Smooth muscle cell (in vitro differentiated cells): ENCODE data around the gene BAK1. TPM values are rescaled to one million over a fixed set of nuclear protein-coding genes. Genes with fewer than 3 reads are reported as not detected.

Experiments used
- DNase-seq: peaks from one replicate; lab custom pipeline; 2025; ENCODE audit not compliant: unreplicated experiment; lab: John Stamatoyannopoulos, UW
- H2AFZ ChIP-seq: fragments of 200-600 bp; sonication (generic); 2 replicates; pipeline ENCODE4 v1.6.0; 2016; ENCODE audit warnings: antibody characterized with exemption, low read depth, mild to moderate bottlenecking
- H3F3A ChIP-seq: fragments of 200-600 bp; sonication (generic); 2 replicates; pipeline ENCODE4 v1.6.0; 2017; ENCODE audit warnings: antibody characterized with exemption, low read depth
- H3K27ac ChIP-seq: fragments of 200-600 bp; sonication (generic); 2 replicates; pipeline ENCODE4 v1.5.1; 2016; ENCODE audit warnings: low read depth, mild to moderate bottlenecking
- H3K27me3 ChIP-seq: fragments of 200-600 bp; sonication (generic); 2 replicates; pipeline ENCODE4 v1.6.1; 2016; ENCODE audit warnings: low read depth, mild to moderate bottlenecking
- H3K36me3 ChIP-seq: fragments of 200-600 bp; sonication (generic); 2 replicates; pipeline ENCODE4 v1.5.1; 2016; ENCODE audit warnings: low read depth
- H3K4me1 ChIP-seq: fragments of 200-600 bp; sonication (generic); 2 replicates; pipeline ENCODE4 v1.5.1; 2016; ENCODE audit warnings: low read depth
- H3K4me2 ChIP-seq: fragments of 200-600 bp; sonication (generic); 2 replicates; pipeline ENCODE4 v1.6.0; 2016; ENCODE audit warnings: mild to moderate bottlenecking
- H3K4me3 ChIP-seq: fragments of 200-600 bp; sonication (generic); 2 replicates; pipeline ENCODE4 v1.5.1; 2016; ENCODE audit warnings: mild to moderate bottlenecking
- H3K79me2 ChIP-seq: fragments of 200-600 bp; sonication (generic); 2 replicates; pipeline ENCODE4 v1.6.0; 2016; ENCODE audit warnings: low read depth, mild to moderate bottlenecking
- H3K9ac ChIP-seq: fragments of 200-600 bp; sonication (generic); 2 replicates; pipeline ENCODE4 v1.6.0; 2016; ENCODE audit warnings: low read depth
- H3K9me3 ChIP-seq: fragments of 200-600 bp; sonication (generic); replicated peaks from 2 replicates; pipeline ENCODE4 v1.5.1; 2016; ENCODE audit warnings: low read depth
- H4K20me1 ChIP-seq: fragments of 200-600 bp; sonication (generic); 2 replicates; pipeline ENCODE4 v1.6.0; 2016; ENCODE audit warnings: low read depth
- WGBS: methylation state at CpG from one replicate; pipeline ENCODE4 v1.1.7; 2016; ENCODE audit warnings: low lambda C conversion rate; 5-methylcytosine and 5-hydroxymethylcytosine counted together
- polyA plus RNA-seq: library from polyadenylated mRNA; unstranded; fragments of >200 nt; fragmentation: Nextera tagmentation; extraction: Ambion mirVana; gene quantifications from 2 replicates; pipeline ENCODE4 v1.2.1, GENCODE V29; 2016
- total RNA-seq: library from RNA; depleted of rRNA; stranded (reverse); fragments of >200 nt; gene quantifications from 2 replicates; pipeline ENCODE4 v1.2.3, GENCODE V29; 2014
- TF ChIP-seq, protein P1 (sequence below): fragments of 200-600 bp; sonication (generic); IDR thresholded peaks from 2 replicates; pipeline ENCODE4 v1.5.1; 2017; ENCODE audit warnings: borderline replicate concordance, mild to moderate bottlenecking, antibody characterized with exemption; ENCODE audit not compliant: insufficient read depth, poor library complexity, severe bottlenecking

Gene BAK1
- total and polyA plus RNA-seq, 2 experiments from 2014 or later, result 23.6 to 50.4 TPM

DNA sequence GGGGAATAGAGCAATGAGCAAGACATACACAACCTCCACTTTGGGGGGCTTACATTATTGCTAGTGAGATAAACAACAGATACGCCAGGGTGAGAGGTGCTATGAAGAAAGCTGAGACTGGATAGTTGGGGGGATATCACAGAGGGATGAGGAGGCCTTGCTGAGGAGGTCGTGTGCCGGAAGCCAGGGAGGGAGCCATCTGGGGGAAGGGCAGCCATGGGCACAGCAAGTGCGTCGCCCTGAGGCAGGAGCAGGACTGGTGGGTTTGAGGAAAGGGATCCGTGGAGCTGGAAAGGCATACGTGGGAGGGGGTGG is 12.2 kb upstream of the BAK1 start:
- H3K4me3 ChIP-seq, result no peak overlapping the region
- WGBS, result 79% methylated on average over 7 of the region's 7 CpGs
- no peak overlapping the region for H2AFZ ChIP-seq
- H4K20me1 ChIP-seq, result no peaks in the 10 kb centered on the region
- no peaks in the 10 kb centered on the region for H3K79me2 ChIP-seq
- H3K27ac ChIP-seq, result no peak overlapping the region
- H3K9me3 ChIP-seq, result no peaks in the 10 kb centered on the region
- no peak overlapping the region for H3K4me2 ChIP-seq
- H3K36me3 ChIP-seq, result no peaks in the 10 kb centered on the region
- no peaks in the 10 kb centered on the region for H3F3A ChIP-seq
- H3K27me3 ChIP-seq, result no peaks in the 10 kb centered on the region
- no peak overlapping the region for H3K9ac ChIP-seq
- no peak for DNase-seq
- TF ChIP-seq, protein P1, sequence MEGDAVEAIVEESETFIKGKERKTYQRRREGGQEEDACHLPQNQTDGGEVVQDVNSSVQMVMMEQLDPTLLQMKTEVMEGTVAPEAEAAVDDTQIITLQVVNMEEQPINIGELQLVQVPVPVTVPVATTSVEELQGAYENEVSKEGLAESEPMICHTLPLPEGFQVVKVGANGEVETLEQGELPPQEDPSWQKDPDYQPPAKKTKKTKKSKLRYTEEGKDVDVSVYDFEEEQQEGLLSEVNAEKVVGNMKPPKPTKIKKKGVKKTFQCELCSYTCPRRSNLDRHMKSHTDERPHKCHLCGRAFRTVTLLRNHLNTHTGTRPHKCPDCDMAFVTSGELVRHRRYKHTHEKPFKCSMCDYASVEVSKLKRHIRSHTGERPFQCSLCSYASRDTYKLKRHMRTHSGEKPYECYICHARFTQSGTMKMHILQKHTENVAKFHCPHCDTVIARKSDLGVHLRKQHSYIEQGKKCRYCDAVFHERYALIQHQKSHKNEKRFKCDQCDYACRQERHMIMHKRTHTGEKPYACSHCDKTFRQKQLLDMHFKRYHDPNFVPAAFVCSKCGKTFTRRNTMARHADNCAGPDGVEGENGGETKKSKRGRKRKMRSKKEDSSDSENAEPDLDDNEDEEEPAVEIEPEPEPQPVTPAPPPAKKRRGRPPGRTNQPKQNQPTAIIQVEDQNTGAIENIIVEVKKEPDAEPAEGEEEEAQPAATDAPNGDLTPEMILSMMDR, result no peak
- peaks cover 9% of the 10 kb centered on the region for H3K4me1 ChIP-seq

- Histone ChIP-seq H3F3A (no peaks in the 10 kb centered on the region), H3K79me2 (no peaks in the 10 kb centered on the region), H3K4me2 (no peak overlapping the region), H3K9me3 (no peaks in the 10 kb centered on the region), H3K36me3 (no peaks in the 10 kb centered on the region), H2AFZ (no peak overlapping the region), H3K9ac (no peak overlapping the region), H3K27ac (no peak overlapping the region), H3K4me1 (peaks cover 9% of the 10 kb centered on the region), H4K20me1 (no peaks in the 10 kb centered on the region), H3K27me3 (no peaks in the 10 kb centered on the region), H3K4me3 (no peak overlapping the region)
- DNase-seq, result no peak
- TF ChIP-seq, protein P1, result no peak
- WGBS, result 95% methylated on average over 9 of the region's 9 CpGs
Measured at GRCh38 chr6:33591424-33592032, 11.5 kb upstream of the BAK1 start.

GRCh38 chr6:33590531-33591198 is 10.6 kb upstream of the BAK1 start:
- no peaks in the 10 kb centered on the region for H3K9me3 ChIP-seq
- no peaks in the 10 kb centered on the region for H3K79me2 ChIP-seq
- peak overlapping the region; percentile 79 for H3K9ac ChIP-seq
- H3K36me3 ChIP-seq, result no peaks in the 10 kb centered on the region
- H3F3A ChIP-seq, result no peaks in the 10 kb centered on the region
- no peaks in the 10 kb centered on the region for H4K20me1 ChIP-seq
- H3K4me2 ChIP-seq, result peak overlapping the region; percentile 20
- H3K27ac ChIP-seq, result peak overlapping the region; percentile 91
- 53% methylated on average over 13 of the region's 15 CpGs for WGBS
- peaks cover 9% of the 10 kb centered on the region for H3K4me1 ChIP-seq
- TF ChIP-seq, protein P1, result no peak
- no peak for DNase-seq
- no peak overlapping the region for H2AFZ ChIP-seq
- H3K27me3 ChIP-seq, result no peaks in the 10 kb centered on the region
- no peak overlapping the region for H3K4me3 ChIP-seq
